OCI-LY3 (cell line): ENCODE measurements around the gene ELAVL1.

Source experiments
- CTCF ChIP-seq: fragments of 200-600, 300-600 bp; sonication (generic); IDR thresholded peaks from 2 replicates; pipeline ENCODE4 v1.5.1; 2014; ENCODE audit warnings: antibody characterized with exemption, low read length, low read depth
- EZH2phosphoT487 ChIP-seq: fragments of 200-600 bp; shearing (Covaris generic); IDR thresholded peaks from 2 replicates; pipeline ENCODE4 v1.6.1; 2018; ENCODE audit warnings: antibody characterized with exemption, mixed run types, low read depth

- TF ChIP-seq CTCF (peak; percentile 69), EZH2phosphoT487 (no peak)
These were observed 12.4 kb upstream of the ELAVL1 start for GRCh38 chr19:8017808-8018207.
